Cardiac muscle cell (in vitro differentiated cells and primary cell): ENCODE results near the gene SEPTIN8. TPM values are rescaled to one million over a fixed set of nuclear protein-coding genes. Genes with fewer than 3 reads are reported as not detected.

Experiments used
- DNase-seq, 2 donors: peaks; one replicate each; pipeline versions ENCODE4 v3.0.0 to v3.0.0-alpha.2; 2010 to 2017; ENCODE audit warnings: low read depth in 1 of 2, low spot score in 1 of 2
- H3K27ac ChIP-seq: fragments of 200-600 bp; sonication (generic); 2 replicates; pipeline ENCODE4 v1.5.1; 2016
- H3K27me3 ChIP-seq: fragments of 200-600 bp; sonication (generic); 2 replicates; pipeline ENCODE4 v1.6.0; 2016; ENCODE audit warnings: control low read depth
- H3K36me3 ChIP-seq: fragments of 200-600 bp; sonication (generic); 2 replicates; pipeline ENCODE4 v1.5.1; 2016; ENCODE audit warnings: control low read depth
- H3K4me1 ChIP-seq: fragments of 200-600 bp; sonication (generic); 2 replicates; pipeline ENCODE4 v1.8.1; 2017; ENCODE audit warnings: low read depth, mild to moderate bottlenecking, mixed run types
- H3K4me3 ChIP-seq: fragments of 200-600 bp; sonication (generic); 2 replicates; pipeline ENCODE4 v1.5.1; 2016; ENCODE audit warnings: mild to moderate bottlenecking
- H3K9me3 ChIP-seq: fragments of 200-600 bp; sonication (generic); 2 replicates; pipeline ENCODE4 v1.5.1; 2017; ENCODE audit warnings: low read depth, mild to moderate bottlenecking, control low read depth
- CTCF ChIP-seq: IDR thresholded peaks from 2 replicates; pipeline ENCODE4 v1.5.1; 2012; ENCODE audit warnings: low read depth, mild to moderate bottlenecking, low read length
- polyA plus RNA-seq: library from polyadenylated mRNA; unstranded; fragments of >200 nt; fragmentation: Nextera tagmentation; extraction: Ambion mirVana; gene quantifications from 2 replicates; pipeline ENCODE4 v1.2.1, GENCODE V29; 2016
- total RNA-seq: library from RNA; depleted of rRNA; stranded (reverse); fragments of >200 nt; gene quantifications from 2 replicates; pipeline ENCODE4 v1.2.3, GENCODE V29; 2016

Gene SEPTIN8
- total and polyA plus RNA-seq, 2 experiments from 2014 or later = 18.6 to 51.9 TPM

GRCh38 chr5:132778129-132778528 is 1.1 kb upstream of the SEPTIN8 start:
- Histone ChIP-seq H3K27me3 (peaks cover 54% of the 10 kb centered on the region), H3K36me3 (no peaks in the 10 kb centered on the region), H3K27ac (no peak overlapping the region), H3K4me1 (peaks cover 8% of the 10 kb centered on the region), H3K4me3 (no peak overlapping the region), H3K9me3 (no peaks in the 10 kb centered on the region)
- TF ChIP-seq CTCF = no peak
- DNase-seq = no peak

GRCh38 chr5:132776938-132777208 is 166 bp downstream of the SEPTIN8 start:
- Histone ChIP-seq H3K27ac (peak overlapping the region; percentile 51), H3K4me1 (peaks cover 8% of the 10 kb centered on the region), H3K36me3 (no peaks in the 10 kb centered on the region), H3K4me3 (peak overlapping the region; percentile 74), H3K9me3 (no peaks in the 10 kb centered on the region), H3K27me3 (peaks cover 45% of the 10 kb centered on the region)
- DNase-seq = no peak
- no peak for TF ChIP-seq CTCF

GRCh38 chr5:132776131-132776937 is 705 bp downstream of the SEPTIN8 start:
- no peak for TF ChIP-seq CTCF
- Histone ChIP-seq H3K4me3 (peak overlapping the region; percentile 74), H3K9me3 (no peaks in the 10 kb centered on the region), H3K27me3 (peaks cover 41% of the 10 kb centered on the region), H3K27ac (peak overlapping the region; percentile 51), H3K4me1 (peaks cover 9% of the 10 kb centered on the region), H3K36me3 (no peaks in the 10 kb centered on the region)
- peak; percentile 35 for DNase-seq

- Histone ChIP-seq H3K4me3 (peak overlapping the region; percentile 74), H3K36me3 (no peaks in the 10 kb centered on the region), H3K4me1 (peaks cover 13% of the 10 kb centered on the region), H3K9me3 (no peaks in the 10 kb centered on the region), H3K27me3 (peaks cover 33% of the 10 kb centered on the region), H3K27ac (no peak overlapping the region)
- TF ChIP-seq CTCF = no peak
- DNase-seq = peak in 1 of 2 donors; percentile 16
Measured at GRCh38 chr5:132775476-132775961, 1.5 kb downstream of the SEPTIN8 start.

- peaks cover 13% of the 10 kb centered on the region for H3K4me1 ChIP-seq
- H3K27ac ChIP-seq = no peak overlapping the region
- H3K4me3 ChIP-seq = no peak overlapping the region
- no peaks in the 10 kb centered on the region for H3K9me3 ChIP-seq
- TF ChIP-seq CTCF = no peak
- peaks cover 26% of the 10 kb centered on the region for H3K27me3 ChIP-seq
- H3K36me3 ChIP-seq = no peaks in the 10 kb centered on the region
- no peak for DNase-seq
Measured at GRCh38 chr5:132774896-132775295, 2.1 kb downstream of the SEPTIN8 start.
